ENCODE results near the gene C10orf53.

Gene C10orf53

DNA sequence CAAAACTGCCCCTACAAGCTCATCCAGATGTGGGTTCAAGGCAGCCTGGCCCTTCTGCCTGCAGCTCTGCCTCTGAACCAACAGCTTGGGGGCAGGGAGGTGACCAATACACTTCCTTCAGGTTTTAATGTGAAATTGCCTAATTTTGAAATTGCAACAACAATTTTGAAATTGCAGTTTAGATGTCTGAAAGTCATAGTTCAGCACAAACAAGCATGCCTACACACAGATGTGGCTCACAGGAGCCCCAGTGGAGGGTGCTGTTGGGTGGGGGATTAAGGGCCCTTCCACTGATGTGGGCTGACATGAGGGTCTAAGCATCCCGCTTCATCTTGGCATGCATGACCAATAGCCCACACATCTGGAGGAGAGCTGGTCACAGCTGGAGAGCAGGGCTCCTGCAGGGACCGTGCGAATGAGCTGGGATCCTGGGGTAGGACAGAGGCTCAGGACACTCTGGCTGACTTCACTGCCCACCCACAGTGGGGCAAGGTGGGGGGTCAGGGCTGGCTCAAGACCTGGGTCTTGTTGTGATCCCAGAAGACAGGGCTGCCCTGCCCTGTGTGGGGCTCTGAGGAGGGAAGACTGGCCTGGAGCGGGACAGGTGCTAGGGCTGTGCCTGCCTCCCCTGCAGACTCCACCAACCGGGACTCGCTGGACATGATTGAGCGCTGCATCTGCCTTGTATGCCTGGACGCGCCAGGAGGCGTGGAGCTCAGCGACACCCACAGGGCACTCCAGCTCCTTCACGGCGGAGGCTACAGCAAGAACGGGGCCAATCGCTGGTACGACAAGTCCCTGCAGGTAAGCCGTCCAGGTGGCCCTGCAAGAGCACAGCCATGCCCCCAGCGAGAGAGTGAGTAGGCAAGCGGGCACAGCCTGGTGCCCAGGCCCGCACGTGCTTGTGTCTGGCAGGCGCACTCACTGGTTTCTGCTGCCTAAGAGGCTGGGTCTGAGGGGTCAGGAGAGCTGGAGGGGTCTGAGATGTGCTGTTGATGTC, 33.3 kb upstream of the C10orf53 start:
- H3K27me3 ChIP-seq (ENCODE audit: control insufficient read depth in 5 of 5, insufficient read depth in 4 of 5, low read length in 5 of 5): peaks cover 0 to 49% (median 24%) of the 10 kb centered on the region in 5 donors
- no peaks in the 10 kb centered on the region for H3K9me3 ChIP-seq (ENCODE audit: control insufficient read depth in 5 of 5, low read length in 5 of 5)
- no peak overlapping the region for H3K4me3 ChIP-seq (ENCODE audit: low read depth in 1 of 5, low read length in 5 of 5)
- H3K27ac ChIP-seq (ENCODE audit: low read depth, low read length): no peak overlapping the region
- peaks cover 0 to 7% (median 0%) of the 10 kb centered on the region in 5 donors for H3K4me1 ChIP-seq (ENCODE audit: control insufficient read depth in 5 of 5, insufficient read depth in 5 of 5, low read length in 5 of 5)
- no peaks in the 10 kb centered on the region for H3K36me3 ChIP-seq (ENCODE audit: control insufficient read depth in 5 of 5, insufficient read depth in 5 of 5, low read length in 5 of 5)
- no peak overlapping the region for H3K9ac ChIP-seq (ENCODE audit: low read length in 5 of 5)

DNA sequence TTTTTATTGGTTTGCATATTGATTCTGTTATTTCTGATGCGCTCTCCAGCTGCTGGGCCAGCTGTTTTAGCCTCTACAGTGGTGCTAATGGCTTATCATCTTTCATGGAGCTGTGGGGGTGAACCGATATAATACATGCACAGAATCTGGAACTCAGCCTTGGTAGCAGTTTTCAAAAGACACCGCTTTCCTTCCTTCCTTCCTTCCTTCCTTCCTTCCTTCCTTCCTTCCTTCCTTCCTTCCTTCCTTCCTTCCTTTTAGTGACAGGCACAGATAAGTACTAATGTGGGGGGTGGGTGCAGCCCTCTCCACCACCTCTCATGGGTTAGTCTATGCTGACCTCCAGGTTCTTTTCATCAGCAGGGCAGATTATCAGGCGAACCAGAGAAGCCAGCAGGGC, 31.9 kb upstream of the C10orf53 start:
- peaks cover 0 to 7% (median 0%) of the 10 kb centered on the region in 5 donors for H3K4me1 ChIP-seq (ENCODE audit: control insufficient read depth in 5 of 5, insufficient read depth in 5 of 5, low read length in 5 of 5)
- no peaks in the 10 kb centered on the region for H3K9me3 ChIP-seq (ENCODE audit: control insufficient read depth in 5 of 5, low read length in 5 of 5)
- no peaks in the 10 kb centered on the region for H3K36me3 ChIP-seq (ENCODE audit: control insufficient read depth in 5 of 5, insufficient read depth in 5 of 5, low read length in 5 of 5)
- H3K27me3 ChIP-seq (ENCODE audit: control insufficient read depth in 5 of 5, insufficient read depth in 4 of 5, low read length in 5 of 5): peaks cover 0 to 45% (median 15%) of the 10 kb centered on the region in 5 donors
- no peak overlapping the region for H3K27ac ChIP-seq (ENCODE audit: low read depth, low read length)
- no peak overlapping the region for H3K9ac ChIP-seq (ENCODE audit: low read length in 5 of 5)
- no peak overlapping the region for H3K4me3 ChIP-seq (ENCODE audit: low read depth in 1 of 5, low read length in 5 of 5)

DNA sequence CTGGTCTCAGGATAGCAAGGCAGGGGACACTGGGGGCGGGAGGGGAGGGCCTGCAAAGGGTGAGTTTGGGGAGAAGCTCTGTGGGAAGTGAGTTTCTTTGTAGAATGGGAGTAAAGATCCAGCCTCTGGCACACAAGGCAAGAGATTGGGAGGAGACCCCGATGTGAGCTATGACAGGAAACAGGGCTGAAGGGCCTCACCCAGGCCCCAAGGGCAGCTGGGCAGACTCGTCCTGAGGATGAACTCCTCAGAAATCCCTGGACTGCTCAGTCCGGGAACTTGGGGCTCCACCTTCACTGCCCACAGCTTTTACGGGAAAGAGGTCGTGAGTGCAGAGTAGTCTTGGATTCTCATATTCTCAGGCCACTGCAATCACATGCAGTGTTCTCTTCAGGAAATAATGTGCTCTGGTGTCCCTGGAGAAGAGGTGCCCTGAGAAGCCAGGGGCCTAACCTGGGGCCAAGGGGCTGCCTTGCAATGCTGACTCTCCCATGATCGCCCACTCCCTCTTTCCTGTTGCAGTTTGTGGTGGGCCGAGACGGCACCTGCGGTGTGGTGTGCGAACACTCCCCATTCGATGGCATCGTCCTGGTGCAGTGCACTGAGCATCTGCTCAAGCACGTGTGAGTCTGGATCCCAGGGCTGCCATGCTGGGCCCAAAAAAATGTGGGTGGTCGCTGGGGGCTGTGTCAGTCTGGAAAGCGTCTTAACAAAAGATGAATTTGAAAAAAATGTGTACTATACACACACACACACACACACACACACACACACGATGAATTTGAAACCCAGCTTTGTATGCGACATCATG, 31.3 kb upstream of the C10orf53 start:
- Histone ChIP-seq H3K36me3 (ENCODE audit: control insufficient read depth in 5 of 5, insufficient read depth in 5 of 5, low read length in 5 of 5) (no peaks in the 10 kb centered on the region), H3K4me1 (ENCODE audit: control insufficient read depth in 5 of 5, insufficient read depth in 5 of 5, low read length in 5 of 5) (peaks cover 0 to 7% (median 0%) of the 10 kb centered on the region in 5 donors), H3K27me3 (ENCODE audit: control insufficient read depth in 5 of 5, insufficient read depth in 4 of 5, low read length in 5 of 5) (peaks cover 0 to 39% (median 15%) of the 10 kb centered on the region in 5 donors), H3K27ac (ENCODE audit: low read depth, low read length) (no peak overlapping the region), H3K9me3 (ENCODE audit: control insufficient read depth in 5 of 5, low read length in 5 of 5) (no peaks in the 10 kb centered on the region), H3K4me3 (ENCODE audit: low read depth in 1 of 5, low read length in 5 of 5) (no peak overlapping the region), H3K9ac (ENCODE audit: low read length in 5 of 5) (no peak overlapping the region)

DNA sequence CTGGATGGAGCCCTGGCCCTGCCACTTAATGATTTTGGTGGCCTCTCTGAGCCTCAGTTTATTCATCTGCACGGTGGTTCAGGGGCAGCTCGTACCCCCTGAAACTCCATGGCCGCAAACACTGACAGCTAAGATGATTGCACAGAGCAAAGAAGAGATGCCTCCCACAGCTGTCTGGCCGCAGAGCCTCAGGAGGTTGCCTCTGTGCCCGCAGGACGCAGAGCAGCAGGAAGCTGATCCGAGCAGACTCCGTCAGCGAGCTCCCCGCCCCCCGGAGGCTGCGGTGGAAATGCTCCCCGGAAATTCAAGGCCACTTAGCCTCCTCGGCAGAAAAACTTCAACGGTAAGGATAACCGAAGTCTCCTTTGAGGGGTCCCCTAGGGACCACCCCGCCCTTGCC, 30.2 kb upstream of the C10orf53 start:
- Histone ChIP-seq H3K27ac (ENCODE audit: low read depth, low read length) (no peak overlapping the region), H3K36me3 (ENCODE audit: control insufficient read depth in 5 of 5, insufficient read depth in 5 of 5, low read length in 5 of 5) (no peaks in the 10 kb centered on the region), H3K4me3 (ENCODE audit: low read depth in 1 of 5, low read length in 5 of 5) (no peak overlapping the region), H3K27me3 (ENCODE audit: control insufficient read depth in 5 of 5, insufficient read depth in 4 of 5, low read length in 5 of 5) (peaks cover 0 to 28% (median 13%) of the 10 kb centered on the region in 5 donors), H3K4me1 (ENCODE audit: control insufficient read depth in 5 of 5, insufficient read depth in 5 of 5, low read length in 5 of 5) (peaks cover 0 to 7% (median 0%) of the 10 kb centered on the region in 5 donors), H3K9ac (ENCODE audit: low read length in 5 of 5) (no peak overlapping the region), H3K9me3 (ENCODE audit: control insufficient read depth in 5 of 5, low read length in 5 of 5) (no peaks in the 10 kb centered on the region)

DNA sequence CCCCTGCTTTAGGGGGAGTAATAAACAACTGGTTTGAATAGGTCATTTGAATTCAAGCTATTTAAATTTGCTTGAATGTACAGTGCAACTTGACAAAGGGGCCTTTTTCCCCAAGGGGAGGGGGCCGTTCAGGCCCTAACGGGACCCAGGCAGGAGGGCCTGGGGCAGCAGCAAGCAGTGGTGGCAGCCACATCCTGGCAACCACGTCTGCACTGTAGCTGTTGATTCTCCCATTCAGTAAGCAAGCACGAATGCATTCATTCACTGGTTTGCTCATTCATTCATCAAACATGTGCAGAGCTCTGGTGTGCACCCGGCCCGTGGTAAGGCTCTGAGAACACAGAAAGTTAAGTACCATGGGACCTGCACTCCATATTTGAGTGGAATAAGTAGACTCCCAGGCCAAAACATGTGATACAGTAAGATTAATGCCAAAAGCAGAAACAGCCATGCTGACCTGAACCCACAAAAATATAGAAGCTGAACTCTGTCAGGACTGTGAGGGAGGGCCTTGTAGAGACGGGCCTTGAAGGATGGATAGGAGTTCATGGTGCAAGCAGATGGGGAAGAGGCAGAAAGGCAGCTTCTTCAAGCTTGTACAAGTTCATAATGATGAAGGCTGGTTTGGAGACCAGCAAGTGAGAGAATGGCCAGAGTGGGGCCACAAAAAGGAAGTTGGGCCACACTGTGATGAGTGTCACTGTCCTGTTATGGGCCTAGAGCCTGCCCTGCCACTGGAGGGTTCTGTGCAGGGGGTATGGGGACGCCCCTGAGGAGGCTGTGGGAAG, 29.3 kb upstream of the C10orf53 start:
- Histone ChIP-seq H3K4me1 (ENCODE audit: control insufficient read depth in 5 of 5, insufficient read depth in 5 of 5, low read length in 5 of 5) (peaks cover 0 to 7% (median 0%) of the 10 kb centered on the region in 5 donors), H3K4me3 (ENCODE audit: low read depth in 1 of 5, low read length in 5 of 5) (no peak overlapping the region), H3K36me3 (ENCODE audit: control insufficient read depth in 5 of 5, insufficient read depth in 5 of 5, low read length in 5 of 5) (no peaks in the 10 kb centered on the region), H3K9ac (ENCODE audit: low read length in 5 of 5) (no peak overlapping the region), H3K9me3 (ENCODE audit: control insufficient read depth in 5 of 5, low read length in 5 of 5) (no peaks in the 10 kb centered on the region), H3K27ac (ENCODE audit: low read depth, low read length) (no peak overlapping the region), H3K27me3 (ENCODE audit: control insufficient read depth in 5 of 5, insufficient read depth in 4 of 5, low read length in 5 of 5) (peaks cover 0 to 22% (median 13%) of the 10 kb centered on the region in 5 donors)

DNA sequence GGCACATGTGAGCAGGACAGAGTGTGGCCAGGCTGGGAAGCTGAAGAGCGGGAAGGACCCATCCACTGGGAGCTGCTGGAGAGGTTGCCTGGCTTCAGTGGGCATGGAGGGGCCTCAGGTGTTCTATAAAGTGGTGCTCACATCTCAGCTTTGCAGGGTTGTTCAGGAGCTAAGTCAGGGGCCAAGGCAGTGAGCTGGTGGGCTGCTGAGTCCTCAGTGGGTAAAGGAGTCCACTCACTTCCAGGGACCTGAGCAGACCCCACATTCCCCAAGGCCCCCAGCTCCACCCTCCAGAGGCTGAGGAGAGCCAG, 28.8 kb upstream of the C10orf53 start:
- no peaks in the 10 kb centered on the region for H3K9me3 ChIP-seq (ENCODE audit: control insufficient read depth in 5 of 5, low read length in 5 of 5)
- H3K4me3 ChIP-seq (ENCODE audit: low read depth in 1 of 5, low read length in 5 of 5): no peak overlapping the region
- H3K9ac ChIP-seq (ENCODE audit: low read length in 5 of 5): no peak overlapping the region
- H3K27me3 ChIP-seq (ENCODE audit: control insufficient read depth in 5 of 5, insufficient read depth in 4 of 5, low read length in 5 of 5): peaks cover 0 to 18% (median 13%) of the 10 kb centered on the region in 5 donors
- H3K36me3 ChIP-seq (ENCODE audit: control insufficient read depth in 5 of 5, insufficient read depth in 5 of 5, low read length in 5 of 5): no peaks in the 10 kb centered on the region
- peaks cover 0 to 5% (median 0%) of the 10 kb centered on the region in 5 donors for H3K4me1 ChIP-seq (ENCODE audit: control insufficient read depth in 5 of 5, insufficient read depth in 5 of 5, low read length in 5 of 5)
- no peak overlapping the region for H3K27ac ChIP-seq (ENCODE audit: low read depth, low read length)

DNA sequence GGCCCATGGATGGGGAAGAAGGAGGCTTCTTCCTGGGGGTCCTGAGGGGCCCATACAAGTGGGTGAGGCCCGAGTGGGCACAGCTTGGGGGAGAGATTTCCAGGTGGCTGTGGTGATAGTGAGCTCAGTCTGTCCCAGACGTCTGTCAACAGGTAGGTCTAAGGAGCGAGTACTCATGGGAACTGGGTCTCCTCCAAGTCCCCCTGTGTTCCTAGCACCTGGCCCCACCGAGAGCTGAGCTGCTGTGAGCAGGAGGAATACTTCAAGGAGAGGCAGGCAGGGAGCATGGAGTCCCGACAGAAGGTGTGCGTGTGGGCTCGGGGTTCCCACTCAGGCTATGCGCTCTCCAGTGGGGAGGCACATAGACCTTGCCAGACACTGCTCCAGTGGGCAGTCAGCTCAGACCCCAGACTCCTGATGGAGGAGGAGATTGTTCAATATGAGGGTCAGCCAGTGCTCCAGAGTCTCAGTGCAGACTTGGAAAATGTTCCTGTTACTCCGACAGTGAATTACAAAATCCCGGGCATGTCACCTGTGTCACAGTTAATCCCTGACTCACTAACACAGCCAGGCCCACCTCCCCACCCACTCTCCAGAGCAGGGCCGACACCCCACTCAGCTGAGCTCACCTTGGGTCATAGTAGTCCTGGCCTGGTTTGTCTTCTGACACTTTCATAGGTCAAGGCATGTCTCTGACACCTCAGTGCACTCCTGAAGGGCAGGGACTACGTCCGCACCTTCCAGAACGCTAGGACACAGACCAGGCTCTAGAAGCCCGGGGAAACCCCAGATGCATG, 28.2 kb upstream of the C10orf53 start:
- Histone ChIP-seq H3K9me3 (ENCODE audit: control insufficient read depth in 5 of 5, low read length in 5 of 5) (no peaks in the 10 kb centered on the region), H3K36me3 (ENCODE audit: control insufficient read depth in 5 of 5, insufficient read depth in 5 of 5, low read length in 5 of 5) (no peaks in the 10 kb centered on the region), H3K9ac (ENCODE audit: low read length in 5 of 5) (no peak overlapping the region), H3K27ac (ENCODE audit: low read depth, low read length) (no peak overlapping the region), H3K27me3 (ENCODE audit: control insufficient read depth in 5 of 5, insufficient read depth in 4 of 5, low read length in 5 of 5) (peaks cover under 1 to 19% (median 13%) of the 10 kb centered on the region in 5 donors), H3K4me3 (ENCODE audit: low read depth in 1 of 5, low read length in 5 of 5) (no peak overlapping the region), H3K4me1 (ENCODE audit: control insufficient read depth in 5 of 5, insufficient read depth in 5 of 5, low read length in 5 of 5) (no peaks in the 10 kb centered on the region)

DNA sequence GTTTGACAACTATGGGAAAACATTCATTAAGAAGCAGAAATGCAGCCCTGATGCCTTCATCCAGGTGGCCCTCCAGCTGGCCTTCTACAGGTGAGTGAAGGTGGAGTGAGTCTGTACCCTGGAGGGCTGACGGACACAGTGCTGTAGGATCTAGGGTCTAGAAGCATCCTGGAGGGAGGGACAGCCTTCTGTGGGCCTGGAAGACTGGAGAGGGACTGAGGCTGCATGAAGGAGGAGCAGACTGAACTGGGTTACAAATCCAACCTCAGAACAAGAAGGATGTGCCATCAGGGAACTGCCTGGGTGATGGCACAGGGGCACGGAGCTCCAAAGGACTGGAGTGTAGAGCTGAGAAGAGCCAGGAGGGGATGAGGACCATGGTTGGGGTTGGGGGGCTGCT, 27.5 kb upstream of the C10orf53 start:
- Histone ChIP-seq H3K9me3 (ENCODE audit: control insufficient read depth in 5 of 5, low read length in 5 of 5) (no peaks in the 10 kb centered on the region), H3K4me3 (ENCODE audit: low read depth in 1 of 5, low read length in 5 of 5) (no peak overlapping the region), H3K27ac (ENCODE audit: low read depth, low read length) (no peak overlapping the region), H3K36me3 (ENCODE audit: control insufficient read depth in 5 of 5, insufficient read depth in 5 of 5, low read length in 5 of 5) (no peaks in the 10 kb centered on the region), H3K9ac (ENCODE audit: low read length in 5 of 5) (no peak overlapping the region), H3K27me3 (ENCODE audit: control insufficient read depth in 5 of 5, insufficient read depth in 4 of 5, low read length in 5 of 5) (peaks cover 2 to 22% (median 16%) of the 10 kb centered on the region in 5 donors), H3K4me1 (ENCODE audit: control insufficient read depth in 5 of 5, insufficient read depth in 5 of 5, low read length in 5 of 5) (no peaks in the 10 kb centered on the region)

Data from subcutaneous abdominal adipose tissue (tissue), 5 donors.